ENCODE data around the gene SPPL3.

GRCh38 chr12:120904197-120904773, at the start of gene SPPL3:
- TF ChIP-seq CTCF (IDR thresholded peaks at IDR 0.05) (no peak), POLR2A (IDR thresholded peaks at IDR 0.05) (peak in 2 of 4 donors; percentile 68 to 81)

Data from esophagus squamous epithelium (tissue), 4 donors.